AG04449 (cell line): Measurements from ENCODE around the gene ACVR1C.

Experiments
- CTCF ChIA-PET: fragments of 350-600 bp; formaldehyde crosslinking; extraction: SDS; loops from one replicate; lab custom pipeline; 2021; ENCODE audit warnings: antibody characterized with exemption; lab: Yijun Ruan, JAX
- POLR2A ChIA-PET: fragments of 400-600, 350-600 bp; formaldehyde crosslinking; extraction: SDS; loops from one replicate; lab custom pipeline; 2020; ENCODE audit warnings: antibody characterized with exemption, inconsistent platforms; lab: Yijun Ruan, JAX
- DNase-seq: peaks from one replicate; pipeline ENCODE4 v3.0.0-alpha.2; 2010; ENCODE audit warnings: low read depth, low spot score
- H3K4me3 ChIP-seq: 2 replicates; pipeline ENCODE4 v1.5.1; 2011; ENCODE audit warnings: low read depth, mild to moderate bottlenecking, control low read depth, low read length
- CTCF ChIP-seq: IDR thresholded peaks from one replicate; pipeline ENCODE4 v1.5.1; 2011; ENCODE audit warnings: mild to moderate bottlenecking, moderate library complexity, low read length, control low read depth, inconsistent platforms; ENCODE audit not compliant: insufficient read depth; ENCODE audit errors: missing control alignments

ACVR1C gene

DNA sequence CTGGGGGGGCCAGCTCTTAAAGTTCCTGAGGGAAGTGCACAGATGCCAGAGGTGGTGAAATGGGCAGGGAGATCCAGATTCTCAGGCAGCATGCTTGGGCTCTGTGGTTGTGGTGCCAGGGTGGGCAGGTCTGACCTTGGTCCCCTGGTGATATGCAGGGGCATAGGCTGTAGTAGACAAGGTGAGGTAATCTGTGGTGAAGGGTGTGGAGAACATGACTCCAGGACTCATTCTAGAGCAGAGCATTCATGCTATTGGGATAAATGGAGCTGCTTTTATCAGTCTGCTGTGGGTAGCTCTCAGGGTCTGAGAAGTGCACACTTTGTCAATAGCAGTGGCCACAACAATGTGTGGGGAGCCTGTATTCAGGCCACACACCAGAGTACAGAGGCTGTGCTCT is 16.9 kb downstream of the ACVR1C start:
- ChIA-PET CTCF (interaction anchor here (1.1 kb wide), 1 partner anchor 15 kb away, joined by 5 read pairs; no protein-coding TSS in a partner anchor), POLR2A (interaction anchor here (0.5 kb wide), 1 partner anchor 918 kb away, joined by 4 read pairs; no protein-coding TSS in a partner anchor)
- no peak for TF ChIP-seq CTCF
- no peak overlapping the region for H3K4me3 ChIP-seq
- DNase-seq = no peak

GRCh38 chr2:157611110-157611509 is 17.6 kb downstream of the ACVR1C start:
- TF ChIP-seq CTCF = no peak
- DNase-seq = no peak
- ChIA-PET POLR2A (no interaction called here), CTCF (no interaction called here)
- no peak overlapping the region for H3K4me3 ChIP-seq

GRCh38 chr2:157606534-157606933 is 22.1 kb downstream of the ACVR1C start:
- CTCF ChIA-PET = no interaction called here
- no peak for DNase-seq
- TF ChIP-seq CTCF = no peak
- no peak overlapping the region for H3K4me3 ChIP-seq
- POLR2A ChIA-PET = no interaction called here

GRCh38 chr2:157603198-157603597 is 25.5 kb downstream of the ACVR1C start:
- H3K4me3 ChIP-seq = no peak overlapping the region
- ChIA-PET CTCF (interaction anchor here (3.4 to 3.7 kb wide), 2 partner anchors 276 to 301 kb away, joined by 12 to 24 read pairs; no protein-coding TSS in a partner anchor), POLR2A (no interaction called here)
- no peak for TF ChIP-seq CTCF
- no peak for DNase-seq

- CTCF ChIA-PET = interaction anchor here (1.1 to 3.7 kb wide), 3 partner anchors 28 to 300 kb away, joined by 4 to 24 read pairs (median 12); no protein-coding TSS in a partner anchor
These were observed 26.9 kb downstream of the ACVR1C start for GRCh38 chr2:157601807-157602206.

More at GRCh38 chr2:157601807-157602206, 26.9 kb downstream of the ACVR1C start:
- POLR2A ChIA-PET = no interaction called here
- no peak for DNase-seq
- TF ChIP-seq CTCF = no peak
- H3K4me3 ChIP-seq = no peak overlapping the region
